Neural cell (in vitro differentiated cells): ENCODE measurements around the gene P2RX2. TPM values are rescaled to one million over a fixed set of nuclear protein-coding genes. Genes with fewer than 3 reads are reported as not detected.

ENCODE experiments used
- H2AFZ ChIP-seq: fragments of 200-600, 300-800 bp; sonication (generic), shearing (Covaris generic); 2 replicates; pipeline ENCODE4 v1.6.0; 2014; ENCODE audit warnings: low read depth, mild to moderate bottlenecking, antibody characterized with exemption, low read length, moderate library complexity
- H3F3A ChIP-seq: fragments of 200-600 bp; shearing (Covaris generic); 2 replicates; pipeline ENCODE4 v1.6.1; 2016; ENCODE audit warnings: mild to moderate bottlenecking, moderate library complexity, mixed read lengths, antibody characterized with exemption, low read length; ENCODE audit not compliant: insufficient read depth, poor library complexity, severe bottlenecking
- H3K27ac ChIP-seq: fragments of 200-600, 300-800 bp; sonication (generic), shearing (Covaris generic); 2 replicates; pipeline ENCODE4 v1.5.1; 2014; ENCODE audit warnings: mild to moderate bottlenecking, low read length, moderate library complexity
- H3K27me3 ChIP-seq: fragments of 300-800, 200-600 bp; sonication (generic), shearing (Covaris generic); 2 replicates; pipeline ENCODE4 v1.6.0; 2014; ENCODE audit warnings: mild to moderate bottlenecking, low read depth, low read length, moderate library complexity; ENCODE audit not compliant: insufficient read depth
- H3K36me3 ChIP-seq: fragments of 300-800, 200-600 bp; sonication (generic), shearing (Covaris generic); 2 replicates; pipeline ENCODE4 v1.5.1; 2014; ENCODE audit warnings: mild to moderate bottlenecking, antibody characterized with exemption, low read length, moderate library complexity; ENCODE audit not compliant: insufficient read depth
- H3K4me2 ChIP-seq: fragments of 300-800, 200-600 bp; sonication (generic), shearing (Covaris generic); 2 replicates; pipeline ENCODE4 v1.6.0; 2014; ENCODE audit warnings: mild to moderate bottlenecking, low read length
- H3K4me3 ChIP-seq: fragments of 300-800, 200-600 bp; sonication (generic), shearing (Covaris generic); 2 replicates; pipeline ENCODE4 v1.5.1; 2014; ENCODE audit warnings: mild to moderate bottlenecking, low read length, moderate library complexity
- H3K79me2 ChIP-seq: fragments of 200-600 bp; shearing (Covaris generic); replicated peaks from 2 replicates; pipeline ENCODE4 v1.6.0; 2014; ENCODE audit warnings: mild to moderate bottlenecking, low read length, moderate library complexity; ENCODE audit not compliant: insufficient read depth
- H3K9ac ChIP-seq: fragments of 300-800, 200-600 bp; sonication (generic), shearing (Covaris generic); 2 replicates; pipeline ENCODE4 v1.6.1; 2016; ENCODE audit warnings: mild to moderate bottlenecking, low read length, mixed read lengths
- H3K9me2 ChIP-seq: fragments of 200-600 bp; shearing (Covaris generic); 2 replicates; pipeline ENCODE4 v1.6.1; 2016; ENCODE audit warnings: mild to moderate bottlenecking, low read length, mixed read lengths; ENCODE audit not compliant: insufficient read depth
- H3K9me3 ChIP-seq: fragments of 200-600, 300-800 bp; sonication (generic), shearing (Covaris generic); 2 replicates; pipeline ENCODE4 v1.6.1; 2016; ENCODE audit warnings: mild to moderate bottlenecking, mixed run types, low read length, moderate library complexity, mixed read lengths
- H4K20me1 ChIP-seq: fragments of 200-600 bp; shearing (Covaris generic); 2 replicates; pipeline ENCODE4 v1.6.1; 2016; ENCODE audit warnings: mild to moderate bottlenecking, mixed run types; ENCODE audit not compliant: insufficient read depth
- EP300 ChIP-seq: fragments of 450-650 bp; conservative IDR thresholded peaks from 2 replicates; pipeline ENCODE4 v1.6.1; 2014; ENCODE audit warnings: antibody characterized with exemption, mild to moderate bottlenecking, moderate library complexity; ENCODE audit not compliant: poor library complexity, severe bottlenecking
- EZH2 ChIP-seq: fragments of 200-600, 300-800 bp; shearing (Covaris generic), sonication (generic); IDR thresholded peaks from 2 replicates; pipeline ENCODE4 v1.6.1; 2014; ENCODE audit warnings: antibody characterized with exemption, low read length, borderline replicate concordance, mild to moderate bottlenecking; ENCODE audit not compliant: insufficient read depth, poor library complexity, severe bottlenecking
- MXI1 ChIP-seq: fragments of 450-650 bp; conservative IDR thresholded peaks from 2 replicates; pipeline ENCODE4 v1.6.1; 2014; ENCODE audit warnings: antibody characterized with exemption, mild to moderate bottlenecking; ENCODE audit not compliant: poor library complexity, severe bottlenecking
- POLR2AphosphoS5 ChIP-seq: IDR thresholded peaks from 2 replicates; pipeline ENCODE4 v1.6.1; 2012
- RAD21 ChIP-seq: fragments of 450-650 bp; conservative IDR thresholded peaks from 2 replicates; pipeline ENCODE4 v1.6.1; 2014; ENCODE audit warnings: antibody characterized with exemption, mild to moderate bottlenecking, moderate library complexity
- SMC3 ChIP-seq: fragments of 450-650 bp; conservative IDR thresholded peaks from 2 replicates; pipeline ENCODE4 v1.6.1; 2014; ENCODE audit warnings: antibody characterized with exemption, mild to moderate bottlenecking, moderate library complexity; ENCODE audit not compliant: poor library complexity
- TAF1 ChIP-seq: IDR thresholded peaks from 2 replicates; pipeline ENCODE4 v1.6.1; 2012; ENCODE audit warnings: low read depth
- polyA plus RNA-seq: library from polyadenylated mRNA; depleted of rRNA; stranded (reverse); fragments of >200 nt; gene quantifications from 2 replicates; pipeline ENCODE4 v1.2.3, GENCODE V29; 2014
- TF ChIP-seq, protein P1 (sequence below): IDR thresholded peaks from 2 replicates; pipeline ENCODE4 v1.6.1; 2012; ENCODE audit warnings: borderline replicate concordance
- TF ChIP-seq, protein P2 (sequence below): fragments of 450-650 bp; IDR thresholded peaks from 2 replicates; pipeline ENCODE4 v1.5.1; 2014; ENCODE audit warnings: antibody characterized with exemption, mild to moderate bottlenecking, moderate library complexity; ENCODE audit not compliant: poor library complexity, severe bottlenecking

P2RX2 gene
- polyA plus RNA-seq, 1 donor from 2014 or later, result not detected

DNA sequence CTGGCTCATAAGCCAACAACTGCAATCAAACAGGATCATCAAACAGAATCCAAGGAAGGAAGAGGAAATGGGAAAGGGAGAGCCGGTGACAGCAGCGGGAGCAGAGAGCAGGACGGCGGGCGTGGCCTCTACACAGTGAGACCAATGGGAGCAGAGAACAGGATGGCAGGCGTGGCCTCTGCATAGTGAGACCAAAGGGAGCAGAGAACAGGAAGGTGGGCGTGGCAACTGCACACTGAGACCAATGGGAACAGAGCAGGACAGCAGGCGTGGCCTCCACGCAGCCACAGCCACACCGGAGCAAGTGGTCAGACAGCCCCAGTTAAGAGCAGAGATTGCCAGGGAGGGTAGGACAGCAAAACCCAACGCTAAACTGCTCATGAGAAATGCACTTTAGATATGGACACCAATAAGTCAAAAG, 24.6 kb upstream of the P2RX2 start:
- H3K4me2 ChIP-seq, result no peak overlapping the region
- no peak overlapping the region for H2AFZ ChIP-seq
- peaks cover 4% of the 10 kb centered on the region for H3F3A ChIP-seq
- no peaks in the 10 kb centered on the region for H3K27me3 ChIP-seq
- peak overlapping the region; percentile 50 for H3K4me3 ChIP-seq
- no peaks in the 10 kb centered on the region for H3K36me3 ChIP-seq
- TF ChIP-seq SMC3 (no peak), EP300 (no peak), POLR2AphosphoS5 (peak; percentile 9), TAF1 (no peak)
- TF ChIP-seq, protein P1, sequence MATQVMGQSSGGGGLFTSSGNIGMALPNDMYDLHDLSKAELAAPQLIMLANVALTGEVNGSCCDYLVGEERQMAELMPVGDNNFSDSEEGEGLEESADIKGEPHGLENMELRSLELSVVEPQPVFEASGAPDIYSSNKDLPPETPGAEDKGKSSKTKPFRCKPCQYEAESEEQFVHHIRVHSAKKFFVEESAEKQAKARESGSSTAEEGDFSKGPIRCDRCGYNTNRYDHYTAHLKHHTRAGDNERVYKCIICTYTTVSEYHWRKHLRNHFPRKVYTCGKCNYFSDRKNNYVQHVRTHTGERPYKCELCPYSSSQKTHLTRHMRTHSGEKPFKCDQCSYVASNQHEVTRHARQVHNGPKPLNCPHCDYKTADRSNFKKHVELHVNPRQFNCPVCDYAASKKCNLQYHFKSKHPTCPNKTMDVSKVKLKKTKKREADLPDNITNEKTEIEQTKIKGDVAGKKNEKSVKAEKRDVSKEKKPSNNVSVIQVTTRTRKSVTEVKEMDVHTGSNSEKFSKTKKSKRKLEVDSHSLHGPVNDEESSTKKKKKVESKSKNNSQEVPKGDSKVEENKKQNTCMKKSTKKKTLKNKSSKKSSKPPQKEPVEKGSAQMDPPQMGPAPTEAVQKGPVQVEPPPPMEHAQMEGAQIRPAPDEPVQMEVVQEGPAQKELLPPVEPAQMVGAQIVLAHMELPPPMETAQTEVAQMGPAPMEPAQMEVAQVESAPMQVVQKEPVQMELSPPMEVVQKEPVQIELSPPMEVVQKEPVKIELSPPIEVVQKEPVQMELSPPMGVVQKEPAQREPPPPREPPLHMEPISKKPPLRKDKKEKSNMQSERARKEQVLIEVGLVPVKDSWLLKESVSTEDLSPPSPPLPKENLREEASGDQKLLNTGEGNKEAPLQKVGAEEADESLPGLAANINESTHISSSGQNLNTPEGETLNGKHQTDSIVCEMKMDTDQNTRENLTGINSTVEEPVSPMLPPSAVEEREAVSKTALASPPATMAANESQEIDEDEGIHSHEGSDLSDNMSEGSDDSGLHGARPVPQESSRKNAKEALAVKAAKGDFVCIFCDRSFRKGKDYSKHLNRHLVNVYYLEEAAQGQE, result peak; percentile 30
- H3K9me3 ChIP-seq, result peaks cover 1% of the 10 kb centered on the region
- H3K9ac ChIP-seq, result peak overlapping the region; percentile 32
- no peaks in the 10 kb centered on the region for H4K20me1 ChIP-seq
- H3K9me2 ChIP-seq, result no peaks in the 10 kb centered on the region
- H3K79me2 ChIP-seq, result no peaks in the 10 kb centered on the region
- peak overlapping the region; percentile 36 for H3K27ac ChIP-seq

DNA sequence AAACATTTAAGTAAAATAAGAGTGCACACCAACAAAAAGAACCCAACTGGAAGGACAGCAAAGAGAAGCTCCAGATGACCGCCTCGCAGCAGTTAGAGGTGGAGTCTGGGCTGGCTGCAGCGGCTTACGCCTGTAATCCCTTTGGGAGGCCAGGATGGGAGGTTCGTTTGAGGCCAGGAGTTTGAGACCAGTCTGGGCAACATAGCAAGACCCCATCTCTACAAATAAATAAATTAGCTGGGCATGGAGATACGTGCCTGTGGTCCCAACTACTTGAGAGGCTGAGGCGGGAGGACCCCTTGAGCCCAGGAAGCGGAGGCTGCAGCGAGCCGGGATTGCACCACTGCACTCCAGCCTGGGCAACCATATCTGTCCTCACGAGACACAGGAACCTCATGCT, 23.4 kb upstream of the P2RX2 start:
- no peak overlapping the region for H3K4me3 ChIP-seq
- no peaks in the 10 kb centered on the region for H3K27me3 ChIP-seq
- no peak overlapping the region for H3K9ac ChIP-seq
- no peaks in the 10 kb centered on the region for H4K20me1 ChIP-seq
- H3F3A ChIP-seq, result peaks cover 4% of the 10 kb centered on the region
- no peaks in the 10 kb centered on the region for H3K9me2 ChIP-seq
- H3K27ac ChIP-seq, result no peak overlapping the region
- H3K36me3 ChIP-seq, result no peaks in the 10 kb centered on the region
- no peak overlapping the region for H3K4me2 ChIP-seq
- H3K79me2 ChIP-seq, result no peaks in the 10 kb centered on the region
- H3K9me3 ChIP-seq, result no peaks in the 10 kb centered on the region
- TF ChIP-seq SMC3 (no peak), MXI1 (no peak), RAD21 (no peak), EZH2 (no peak), POLR2AphosphoS5 (no peak), TAF1 (no peak), EP300 (no peak)
- TF ChIP-seq, protein P2, sequence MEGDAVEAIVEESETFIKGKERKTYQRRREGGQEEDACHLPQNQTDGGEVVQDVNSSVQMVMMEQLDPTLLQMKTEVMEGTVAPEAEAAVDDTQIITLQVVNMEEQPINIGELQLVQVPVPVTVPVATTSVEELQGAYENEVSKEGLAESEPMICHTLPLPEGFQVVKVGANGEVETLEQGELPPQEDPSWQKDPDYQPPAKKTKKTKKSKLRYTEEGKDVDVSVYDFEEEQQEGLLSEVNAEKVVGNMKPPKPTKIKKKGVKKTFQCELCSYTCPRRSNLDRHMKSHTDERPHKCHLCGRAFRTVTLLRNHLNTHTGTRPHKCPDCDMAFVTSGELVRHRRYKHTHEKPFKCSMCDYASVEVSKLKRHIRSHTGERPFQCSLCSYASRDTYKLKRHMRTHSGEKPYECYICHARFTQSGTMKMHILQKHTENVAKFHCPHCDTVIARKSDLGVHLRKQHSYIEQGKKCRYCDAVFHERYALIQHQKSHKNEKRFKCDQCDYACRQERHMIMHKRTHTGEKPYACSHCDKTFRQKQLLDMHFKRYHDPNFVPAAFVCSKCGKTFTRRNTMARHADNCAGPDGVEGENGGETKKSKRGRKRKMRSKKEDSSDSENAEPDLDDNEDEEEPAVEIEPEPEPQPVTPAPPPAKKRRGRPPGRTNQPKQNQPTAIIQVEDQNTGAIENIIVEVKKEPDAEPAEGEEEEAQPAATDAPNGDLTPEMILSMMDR, result no peak
- TF ChIP-seq, protein P1, result no peak
- no peak overlapping the region for H2AFZ ChIP-seq
